ENCODE measurements around the gene PLCB1. TPM values are rescaled to one million over a fixed set of nuclear protein-coding genes. Genes with fewer than 3 reads are reported as not detected.

Gene PLCB1
- total RNA-seq, 1 experiment from 2014 or later = 4.4 TPM

- CTCF ChIA-PET = no interaction called here
- Histone ChIP-seq H3K79me2 (ENCODE audit: low read length) (no peaks in the 10 kb centered on the region), H4K20me1 (ENCODE audit: low read length) (no peaks in the 10 kb centered on the region), H3K36me3 (ENCODE audit: low read depth, low read length) (no peaks in the 10 kb centered on the region), H3K4me3 (ENCODE audit: low read length) (no peak overlapping the region), H3K4me2 (ENCODE audit: low read length) (no peak overlapping the region), H3K27me3 (ENCODE audit: low read length) (peaks cover 35% of the 10 kb centered on the region), H2AFZ (ENCODE audit: low read length) (no peak overlapping the region), H3K9me2 (replicated peaks; ENCODE audit: low read length) (no peaks in the 10 kb centered on the region), H3K4me1 (ENCODE audit: insufficient read depth, low read length) (no peaks in the 10 kb centered on the region), H3K9ac (ENCODE audit: low read length) (no peak overlapping the region), H3F3A (ENCODE audit: low read length, unreplicated experiment) (no peaks in the 10 kb centered on the region), H3K27ac (ENCODE audit: low read length) (no peak overlapping the region), H3K9me3 (ENCODE audit: low read length) (no peaks in the 10 kb centered on the region)
- intact Hi-C loops (cut with micrococcal nuclease) = no loop called here
- TF ChIP-seq EZH2 (IDR thresholded peaks at IDR 0.05; ENCODE audit: low read length, unreplicated experiment) (no peak), CTCF (conservative IDR thresholded peaks at IDR 0.05; ENCODE audit: low read depth, low read length) (no peak), EZH2phosphoT487 (IDR thresholded peaks at IDR 0.05; ENCODE audit: borderline replicate concordance, low read length) (no peak)
- no TSS peak for BruUV-seq (replicated peaks)
- no peak for DNase-seq
- no peak for ATAC-seq
- POLR2A ChIA-PET (ENCODE audit: unreplicated experiment) = no interaction called here
Measured at GRCh38 chr20:8213831-8214587, 81.9 kb downstream of the PLCB1 start.

DNA sequence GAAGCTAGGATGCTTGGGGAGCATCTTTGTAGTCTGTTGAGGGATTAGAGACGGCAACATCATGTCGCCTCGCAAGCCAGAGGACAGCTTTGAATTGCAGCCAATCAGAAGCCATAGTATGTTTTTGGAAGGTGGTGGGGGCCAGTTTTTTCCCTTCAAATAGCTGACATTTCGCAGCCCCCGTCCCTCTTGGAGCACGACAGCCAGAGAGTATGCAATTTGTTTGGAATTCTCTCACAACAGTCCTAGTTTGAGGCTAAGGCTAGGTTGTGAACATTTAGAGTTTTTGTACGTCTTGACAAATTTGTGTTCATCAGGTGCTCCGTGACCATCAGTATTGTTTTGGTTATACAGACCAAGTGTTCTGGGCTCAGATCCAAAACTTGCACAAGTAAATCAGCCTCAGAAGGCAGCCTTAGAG is 83.3 kb downstream of the PLCB1 start:
- Histone ChIP-seq H3K9ac (ENCODE audit: low read length) (no peak overlapping the region), H3K79me2 (ENCODE audit: low read length) (no peaks in the 10 kb centered on the region), H3F3A (ENCODE audit: low read length, unreplicated experiment) (no peaks in the 10 kb centered on the region), H3K4me2 (ENCODE audit: low read length) (no peak overlapping the region), H3K27ac (ENCODE audit: low read length) (no peak overlapping the region), H4K20me1 (ENCODE audit: low read length) (no peaks in the 10 kb centered on the region), H3K36me3 (ENCODE audit: low read depth, low read length) (no peaks in the 10 kb centered on the region), H2AFZ (ENCODE audit: low read length) (no peak overlapping the region), H3K9me3 (ENCODE audit: low read length) (no peaks in the 10 kb centered on the region), H3K27me3 (ENCODE audit: low read length) (peaks cover 32% of the 10 kb centered on the region), H3K4me3 (ENCODE audit: low read length) (no peak overlapping the region), H3K9me2 (replicated peaks; ENCODE audit: low read length) (no peaks in the 10 kb centered on the region), H3K4me1 (ENCODE audit: insufficient read depth, low read length) (no peaks in the 10 kb centered on the region)
- ChIA-PET CTCF (interaction anchor here (0.6 kb wide), 1 partner anchor 870 kb away, joined by 4 read pairs; no protein-coding TSS in a partner anchor), POLR2A (ENCODE audit: unreplicated experiment) (no interaction called here)
- ATAC-seq = no peak
- BruUV-seq (replicated peaks) = no TSS peak
- intact Hi-C loops (cut with micrococcal nuclease) = no loop called here
- TF ChIP-seq EZH2 (IDR thresholded peaks at IDR 0.05; ENCODE audit: low read length, unreplicated experiment) (no peak), EZH2phosphoT487 (IDR thresholded peaks at IDR 0.05; ENCODE audit: borderline replicate concordance, low read length) (no peak), CTCF (conservative IDR thresholded peaks at IDR 0.05; ENCODE audit: low read depth, low read length) (no peak)
- no peak for DNase-seq

Data from PC-3 (cell line).